GM23248 (cell line): Measurements from ENCODE around the gene HTR3A.

Experiments
- EZH2 ChIP-seq: fragments of 200-600 bp; sonication (generic); IDR thresholded peaks from 2 replicates; pipeline ENCODE4 v1.6.1; 2018; ENCODE audit warnings: antibody characterized with exemption, mild to moderate bottlenecking; ENCODE audit not compliant: insufficient read depth, poor library complexity, severe bottlenecking
- EZH2phosphoT487 ChIP-seq: fragments of 200-600 bp; sonication (generic); IDR thresholded peaks from 2 replicates; pipeline ENCODE4 v1.6.1; 2018; ENCODE audit warnings: antibody characterized with exemption, moderate library complexity, mild to moderate bottlenecking, low read depth; ENCODE audit not compliant: insufficient read depth

DNA sequence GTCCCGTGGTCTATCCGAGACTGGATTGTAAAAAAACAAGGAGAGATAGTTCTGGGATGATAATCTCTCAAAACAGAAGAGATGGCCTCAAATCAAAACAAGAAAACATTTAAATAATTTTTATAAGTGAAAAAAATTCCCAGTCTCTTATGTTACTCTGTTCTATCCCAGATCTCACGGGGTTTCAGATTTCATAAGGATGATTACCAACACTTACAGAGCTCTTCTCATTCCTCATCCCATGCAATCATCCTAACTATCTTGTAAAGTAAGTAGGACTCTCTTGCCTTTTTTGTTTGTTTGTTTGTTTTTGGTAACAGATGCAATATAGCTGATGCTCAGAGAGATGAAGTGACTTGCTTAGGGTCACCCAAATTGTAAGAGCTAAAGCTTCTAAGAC is 64.6 kb downstream of the HTR3A start:
- TF ChIP-seq EZH2 = no peak
- no peak for TF ChIP-seq EZH2phosphoT487
